NB4 (cell line): ENCODE results near the gene SRCAP.

Experiments
- DNase-seq: peaks from one replicate; pipeline ENCODE4 v3.0.0; 2010; ENCODE audit warnings: low read depth
- H3K4me3 ChIP-seq: one replicate; pipeline ENCODE4 v1.5.1; 2011; ENCODE audit warnings: mild to moderate bottlenecking, low read depth, low read length, moderate library complexity
- MYC ChIP-seq: IDR thresholded peaks from 2 replicates; pipeline ENCODE4 v1.6.1; 2011; ENCODE audit warnings: low read depth, low read length
- POLR2A ChIP-seq: IDR thresholded peaks from 2 replicates; pipeline ENCODE4 v1.6.1; 2011; ENCODE audit warnings: mild to moderate bottlenecking; ENCODE audit not compliant: insufficient read length; ENCODE audit errors: extremely low read depth
- TF ChIP-seq, protein P1 (sequence below): IDR thresholded peaks from one replicate; pipeline ENCODE4 v1.5.1; 2012; ENCODE audit warnings: low read depth, low read length
- TF ChIP-seq, protein P2 (sequence below): IDR thresholded peaks from 2 replicates; pipeline ENCODE4 v1.6.1; 2011; ENCODE audit warnings: low read depth, low read length

The SRCAP gene

DNA sequence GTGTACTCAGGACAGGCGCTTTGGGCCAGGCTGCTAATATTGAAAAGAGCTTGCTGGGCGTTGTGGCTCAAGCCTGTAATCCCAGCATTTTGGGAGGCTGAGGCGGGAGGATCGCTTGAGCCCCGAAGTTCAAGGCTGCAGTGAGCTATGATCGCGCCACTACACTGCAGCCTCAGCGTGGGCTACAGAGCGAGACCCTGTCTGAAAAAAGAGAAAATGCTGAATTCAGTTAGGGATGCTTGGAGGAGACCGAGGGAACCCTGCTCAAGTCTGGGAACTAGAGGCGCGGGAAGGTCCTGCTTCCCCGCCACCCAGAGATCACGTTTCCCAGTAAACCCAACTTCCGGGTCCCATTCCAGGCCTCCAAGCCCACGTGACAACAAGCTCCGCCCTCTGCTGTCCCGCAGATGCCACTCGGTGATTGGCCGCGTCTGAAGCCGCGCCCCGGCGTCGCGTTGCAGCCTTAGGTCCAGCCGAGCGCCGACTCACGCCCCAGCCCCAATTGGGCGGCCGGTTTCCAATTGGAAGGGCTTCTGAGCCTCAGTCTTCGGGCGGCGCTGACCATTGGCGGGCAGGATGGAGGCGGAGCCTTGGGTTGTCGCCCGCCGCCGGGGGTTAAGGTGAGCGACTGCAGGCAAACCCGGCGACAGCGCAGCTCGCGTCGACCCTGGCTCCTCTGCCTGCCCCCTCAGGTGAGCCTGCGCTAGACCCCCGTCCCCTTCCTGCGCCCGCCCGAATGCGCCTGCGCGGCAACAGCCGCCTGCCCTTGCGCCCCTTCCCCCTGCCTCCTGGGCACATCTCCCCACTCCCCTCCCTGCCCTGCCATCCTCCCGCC, 49.0 kb downstream of the SRCAP start, which contains the start of gene PHKG2:
Gene PHKG2 (plus strand): TSS at position 627 of the 835 bp plus-strand sequence. CDS start 396 bp downstream, outside the sequence.
- TF ChIP-seq MYC, result peak; percentile 92
- TF ChIP-seq, protein P1, sequence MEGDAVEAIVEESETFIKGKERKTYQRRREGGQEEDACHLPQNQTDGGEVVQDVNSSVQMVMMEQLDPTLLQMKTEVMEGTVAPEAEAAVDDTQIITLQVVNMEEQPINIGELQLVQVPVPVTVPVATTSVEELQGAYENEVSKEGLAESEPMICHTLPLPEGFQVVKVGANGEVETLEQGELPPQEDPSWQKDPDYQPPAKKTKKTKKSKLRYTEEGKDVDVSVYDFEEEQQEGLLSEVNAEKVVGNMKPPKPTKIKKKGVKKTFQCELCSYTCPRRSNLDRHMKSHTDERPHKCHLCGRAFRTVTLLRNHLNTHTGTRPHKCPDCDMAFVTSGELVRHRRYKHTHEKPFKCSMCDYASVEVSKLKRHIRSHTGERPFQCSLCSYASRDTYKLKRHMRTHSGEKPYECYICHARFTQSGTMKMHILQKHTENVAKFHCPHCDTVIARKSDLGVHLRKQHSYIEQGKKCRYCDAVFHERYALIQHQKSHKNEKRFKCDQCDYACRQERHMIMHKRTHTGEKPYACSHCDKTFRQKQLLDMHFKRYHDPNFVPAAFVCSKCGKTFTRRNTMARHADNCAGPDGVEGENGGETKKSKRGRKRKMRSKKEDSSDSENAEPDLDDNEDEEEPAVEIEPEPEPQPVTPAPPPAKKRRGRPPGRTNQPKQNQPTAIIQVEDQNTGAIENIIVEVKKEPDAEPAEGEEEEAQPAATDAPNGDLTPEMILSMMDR, result no peak
- peak; percentile 73 for TF ChIP-seq POLR2A
- TF ChIP-seq, protein P2, sequence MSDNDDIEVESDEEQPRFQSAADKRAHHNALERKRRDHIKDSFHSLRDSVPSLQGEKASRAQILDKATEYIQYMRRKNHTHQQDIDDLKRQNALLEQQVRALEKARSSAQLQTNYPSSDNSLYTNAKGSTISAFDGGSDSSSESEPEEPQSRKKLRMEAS, result peak; percentile 98
- peak; percentile 99 for DNase-seq
- H3K4me3 ChIP-seq, result peak within 1 kb of the TSS; percentile 74

DNA sequence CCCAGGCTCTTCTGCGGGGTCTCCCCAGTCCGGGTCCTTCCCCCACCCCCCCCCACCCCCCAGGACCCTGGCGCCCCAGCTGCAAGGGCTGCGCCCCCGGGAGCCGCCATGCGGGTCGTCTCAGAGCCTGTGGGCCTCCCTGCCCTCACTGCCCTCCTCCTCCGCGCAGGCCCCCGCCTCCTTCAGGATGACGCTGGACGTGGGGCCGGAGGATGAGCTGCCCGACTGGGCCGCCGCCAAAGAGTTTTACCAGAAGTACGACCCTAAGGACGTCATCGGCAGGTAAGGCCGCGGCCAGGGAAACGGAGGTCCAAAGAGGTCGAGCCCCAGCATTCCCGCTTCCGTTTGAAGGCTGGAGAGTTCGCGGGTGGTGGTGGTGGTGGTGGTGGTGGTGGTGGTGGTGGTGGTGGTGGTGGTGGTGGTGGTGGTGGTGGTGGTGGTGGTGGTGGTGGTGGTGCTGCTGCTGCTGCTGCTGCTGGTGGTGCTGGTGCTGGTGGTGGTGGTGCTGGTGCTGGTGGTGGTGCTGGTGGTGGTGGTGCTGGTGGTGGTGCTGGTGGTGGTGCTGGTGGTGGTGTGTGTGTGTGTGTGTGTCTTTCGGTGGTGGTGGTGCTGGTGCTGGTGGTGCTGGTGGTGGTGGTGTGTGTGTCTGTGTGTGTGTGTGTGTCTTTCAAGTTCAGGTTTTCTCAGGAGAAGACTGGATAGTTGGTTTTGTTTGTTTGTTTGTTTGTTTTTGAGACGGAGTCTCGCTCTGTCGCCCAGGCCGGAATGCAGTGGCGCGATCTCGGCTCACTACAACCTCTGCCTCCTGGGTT, 49.9 kb downstream of the SRCAP start:
- DNase-seq, result peak; percentile 53
- no peak for TF ChIP-seq MYC
- no peak for TF ChIP-seq POLR2A
- TF ChIP-seq, protein P2, result no peak
- TF ChIP-seq, protein P1, result no peak

DNA sequence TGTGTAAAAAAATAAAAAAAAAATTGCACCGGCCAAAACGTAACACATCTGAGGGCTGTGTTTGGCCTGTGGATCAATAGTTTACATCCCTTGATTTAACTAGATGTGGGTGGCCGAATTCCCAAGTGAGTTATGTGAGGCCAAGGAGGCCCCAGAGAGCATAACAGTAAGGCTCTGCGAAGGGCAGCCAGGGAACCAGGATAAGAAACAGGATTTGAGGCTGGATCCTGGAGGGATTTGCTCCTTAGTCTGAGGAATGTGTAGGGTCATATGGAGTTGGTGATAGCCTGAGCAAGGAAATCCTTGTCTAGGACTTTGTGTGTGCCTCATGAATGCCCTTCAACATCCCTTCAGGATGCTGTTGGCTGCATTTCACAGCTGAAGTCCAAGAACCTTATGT, 51.2 kb downstream of the SRCAP start:
- peak overlapping the region; percentile 50 for H3K4me3 ChIP-seq
- TF ChIP-seq POLR2A, result no peak
- no peak for TF ChIP-seq MYC
- TF ChIP-seq, protein P1, result no peak
- TF ChIP-seq, protein P2, result no peak

More for the DNA sequence above, 49.9 kb downstream of the SRCAP start:
- H3K4me3 ChIP-seq, result peak overlapping the region; percentile 74

DNA sequence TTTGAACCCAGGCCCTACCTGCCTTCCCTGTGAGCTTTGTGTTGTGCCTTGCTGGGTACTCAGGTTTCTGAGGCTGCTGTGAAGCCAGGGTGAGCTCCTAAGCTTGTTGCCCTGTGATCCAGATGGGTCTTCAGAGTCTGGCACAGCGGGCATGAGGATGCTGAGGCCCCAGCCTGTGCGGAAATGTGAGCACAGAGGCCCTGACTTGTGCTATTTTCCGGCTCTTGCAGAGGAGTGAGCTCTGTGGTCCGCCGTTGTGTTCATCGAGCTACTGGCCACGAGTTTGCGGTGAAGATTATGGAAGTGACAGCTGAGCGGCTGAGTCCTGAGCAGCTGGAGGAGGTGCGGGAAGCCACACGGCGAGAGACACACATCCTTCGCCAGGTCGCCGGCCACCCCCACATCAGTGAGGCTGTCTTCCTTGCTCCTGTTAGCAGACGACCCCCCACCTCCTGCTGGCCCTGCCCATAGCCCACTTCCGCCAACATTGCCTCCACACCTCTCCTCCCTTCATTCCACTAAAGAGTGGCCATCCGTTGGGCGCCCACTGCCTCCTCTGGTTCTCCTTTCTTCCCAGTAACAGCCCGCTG, 52.0 kb downstream of the SRCAP start:
- no peak for DNase-seq
- TF ChIP-seq POLR2A (no peak), MYC (no peak)
- TF ChIP-seq, protein P2, result no peak
- TF ChIP-seq, protein P1, result no peak
- H3K4me3 ChIP-seq, result no peak overlapping the region

More for the DNA sequence above, 51.2 kb downstream of the SRCAP start:
- no peak for DNase-seq

DNA sequence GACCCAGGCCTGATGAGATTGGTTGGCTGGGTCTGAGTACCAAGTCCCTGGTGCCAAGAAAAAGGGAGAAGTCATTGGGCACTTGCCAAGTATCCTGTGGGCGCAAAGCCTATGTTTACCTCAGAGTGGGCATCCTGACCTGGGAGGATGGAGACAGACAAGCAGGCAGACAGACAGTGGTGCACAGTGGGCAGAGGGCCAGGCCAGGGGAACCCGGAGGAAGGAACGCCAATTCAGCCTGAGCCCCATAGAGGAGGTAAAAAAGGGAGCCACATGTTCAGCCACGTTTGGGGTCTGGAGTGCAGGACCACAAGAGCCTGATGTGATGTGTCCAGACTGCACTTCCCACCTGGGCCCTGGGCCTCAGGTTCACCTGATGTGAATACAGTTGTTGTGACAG, 54.6 kb downstream of the SRCAP start:
- no peak overlapping the region for H3K4me3 ChIP-seq
- DNase-seq, result no peak
- TF ChIP-seq, protein P1, result no peak
- TF ChIP-seq, protein P2, result no peak
- TF ChIP-seq POLR2A, result no peak
